B cell (primary cell): ENCODE results near the gene CILP2. TPM values are rescaled to one million over a fixed set of nuclear protein-coding genes. Genes with fewer than 3 reads are reported as not detected.

ENCODE experiments used
- ATAC-seq: fragments of 200-7000 bp; cut with Tn5 transposase; one replicate; pipeline ENCODE4 v1.10.0; 2021; ENCODE audit warnings: low read depth, mild to moderate bottlenecking, moderate number of reproducible peaks, moderate library complexity
- CTCF ChIA-PET: fragments of 350-600 bp; sonication (Branson Sonifier 250); formaldehyde crosslinking; loops from one replicate; lab custom pipeline; 2021; ENCODE audit warnings: antibody characterized with exemption, inconsistent platforms; lab: Charles Lee
- POLR2A ChIA-PET: fragments of 350-600 bp; sonication (Branson Sonifier 250); formaldehyde crosslinking; loops from one replicate; lab custom pipeline; 2021; ENCODE audit warnings: antibody characterized with exemption; lab: Charles Lee
- DNase-seq: peaks from one replicate; pipeline ENCODE4 v3.0.0; 2013
- H2AFZ ChIP-seq: 2 replicates; pipeline ENCODE4 v1.6.1; 2012; ENCODE audit warnings: mild to moderate bottlenecking, low read depth, low read length; ENCODE audit not compliant: insufficient read depth, poor library complexity, severe bottlenecking
- H3K27ac ChIP-seq, 2 donors: 1 replicate in 1 of 2; 2 replicates in 1 of 2; pipeline ENCODE4 v1.5.1; 2012 to 2013; ENCODE audit warnings: low read length in 2 of 2, mild to moderate bottlenecking in 2 of 2, moderate library complexity in 1 of 2
- H3K27me3 ChIP-seq, 4 experiments: fragments of 200-600 bp in 1 of 4; sonication (generic) in 1 of 4; replicated peaks in 1 of 4; 1 replicate in 2 of 4; 2 replicates in 2 of 4; pipeline versions ENCODE4 v1.6.1 to v1.7.0; 2013 to 2016; ENCODE audit warnings: low read length in 3 of 4, mild to moderate bottlenecking in 2 of 4, mixed read lengths in 1 of 4, moderate library complexity in 1 of 4; ENCODE audit not compliant: insufficient read depth in 4 of 4, control insufficient read depth in 3 of 4; ENCODE audit errors: control extremely low read depth in 1 of 4
- H3K36me3 ChIP-seq, 2 experiments: replicated peaks in 1 of 2; 1 replicate in 1 of 2; 2 replicates in 1 of 2; pipeline versions ENCODE4 v1.6.1 to v1.7.1; 2013; ENCODE audit warnings: low read length in 1 of 2; ENCODE audit not compliant: insufficient read depth in 2 of 2, control insufficient read depth in 1 of 2; ENCODE audit errors: control extremely low read depth in 1 of 2, extremely low read depth in 1 of 2
- H3K4me1 ChIP-seq, 2 donors: fragments of 200-600 bp in 1 of 2; sonication (generic) in 1 of 2; 1 replicate in 1 of 2; 2 replicates in 1 of 2; pipeline versions ENCODE4 v1.5.1 to v1.6.1; 2013 to 2017; ENCODE audit warnings: low read length in 2 of 2; ENCODE audit not compliant: control insufficient read depth in 2 of 2, insufficient read depth in 2 of 2
- H3K4me2 ChIP-seq: replicated peaks from 2 replicates; pipeline ENCODE3; 2012; ENCODE audit warnings: mild to moderate bottlenecking, low read depth, low read length; ENCODE audit not compliant: poor library complexity, severe bottlenecking
- H3K4me3 ChIP-seq, 5 experiments: fragments of 200-600 bp in 1 of 5; sonication (generic) in 1 of 5; 1 replicate in 3 of 5; 2 replicates in 2 of 5; pipeline versions ENCODE4 v1.5.1 to v1.7.0; 2011 to 2016; ENCODE audit warnings: low read length in 4 of 5, mild to moderate bottlenecking in 4 of 5, low read depth in 2 of 5, control low read depth in 1 of 5, moderate library complexity in 1 of 5; ENCODE audit not compliant: insufficient read depth in 1 of 5; ENCODE audit errors: control extremely low read depth in 1 of 5, extremely low read depth in 1 of 5
- H3K79me2 ChIP-seq: fragments of 200-600 bp; sonication (generic); one replicate; pipeline ENCODE4 v1.6.0; 2016; ENCODE audit warnings: low read length; ENCODE audit not compliant: control insufficient read depth, insufficient read depth
- H3K9ac ChIP-seq: fragments of 200-600 bp; sonication (generic); 2 replicates; pipeline ENCODE4 v1.6.1; 2017; ENCODE audit warnings: mild to moderate bottlenecking, low read length, moderate library complexity
- H3K9me3 ChIP-seq, 3 donors: one replicate each; pipeline versions ENCODE4 v1.6.1 to v1.7.1; 2013; ENCODE audit warnings: low read length in 2 of 3; ENCODE audit not compliant: control insufficient read depth in 2 of 3, insufficient read depth in 1 of 3; ENCODE audit errors: control extremely low read depth in 1 of 3
- H4K20me1 ChIP-seq: 2 replicates; pipeline ENCODE4 v1.6.0; 2012; ENCODE audit warnings: mild to moderate bottlenecking, low read length; ENCODE audit not compliant: insufficient read depth, control insufficient read depth, poor library complexity, severe bottlenecking
- H3K27ac Mint-ChIP-seq: one replicate; pipeline ENCODE4 v1.8.0; 2021; ENCODE audit warnings: mixed read lengths
- H3K27me3 Mint-ChIP-seq: one replicate; pipeline ENCODE4 v1.8.0; 2021; ENCODE audit warnings: mixed read lengths
- H3K4me1 Mint-ChIP-seq: one replicate; pipeline ENCODE4 v1.8.0; 2021; ENCODE audit warnings: mixed read lengths
- H3K4me3 Mint-ChIP-seq: one replicate; pipeline ENCODE4 v1.8.0; 2021; ENCODE audit warnings: mixed read lengths
- H3K9me3 Mint-ChIP-seq: one replicate; pipeline ENCODE4 v1.8.0; 2022; ENCODE audit warnings: mixed read lengths; ENCODE audit not compliant: insufficient read depth
- CTCF ChIP-seq: fragments of 200-600 bp; IDR thresholded peaks from one replicate; pipeline ENCODE4 v1.8.0; 2022; ENCODE audit warnings: antibody characterized with exemption, mild to moderate bottlenecking
- EZH2 ChIP-seq: IDR thresholded peaks from 2 replicates; pipeline ENCODE4 v1.6.1; 2012; ENCODE audit warnings: borderline replicate concordance, low read depth, mild to moderate bottlenecking, moderate library complexity, low read length; ENCODE audit not compliant: insufficient read depth, poor library complexity, severe bottlenecking
- WGBS: methylation state at CpG from one replicate; pipeline ENCODE4 v1.1.5; 2013; ENCODE audit warnings: missing lambda C conversion rate; ENCODE audit not compliant: insufficient coverage; 5-methylcytosine and 5-hydroxymethylcytosine counted together
- intact Hi-C: fragments of 100-400 bp; cut with micrococcal nuclease; formaldehyde crosslinking; loops from one replicate; pipeline ENCODE4 v1.10.0; 2022
- polyA plus RNA-seq: library from polyadenylated mRNA; depleted of rRNA; stranded (reverse); fragments of >200 nt; gene quantifications from 2 replicates; pipeline ENCODE4 v1.2.3, GENCODE V29; 2012
- total RNA-seq, 2 donors: library from RNA; stranded (reverse); fragments of 120-200 nt in 1 of 2; gene quantifications; 1 replicate in 1 of 2; 2 replicates in 1 of 2; pipeline versions ENCODE4 v1.2.3 to v1.2.4, GENCODE V29; 2013 to 2022

The CILP2 gene
- total and polyA plus RNA-seq, 2 donors (not counting 1 experiment from before 2014, with no cell fraction given), result 0.04 to 0.12 TPM

- H3K79me2 ChIP-seq, result no peaks in the 10 kb centered on the region
- no peaks in the 10 kb centered on the region for H3K27me3 Mint-ChIP-seq
- TF ChIP-seq CTCF (no peak), EZH2 (no peak)
- no peaks in the 10 kb centered on the region for H3K27me3 ChIP-seq
- ChIA-PET POLR2A (no interaction called here), CTCF (no interaction called here)
- no peaks in the 10 kb centered on the region for H3K9me3 ChIP-seq
- WGBS, result 98% methylated on average over 13 of the region's 13 CpGs
- H3K4me3 ChIP-seq, result no peak overlapping the region
- H3K36me3 ChIP-seq, result no peaks in the 10 kb centered on the region
- H3K9ac ChIP-seq, result no peak overlapping the region
- no peaks in the 10 kb centered on the region for H4K20me1 ChIP-seq
- H3K4me2 ChIP-seq, result no peak overlapping the region
- intact Hi-C loops, result no loop called here
- H3K27ac ChIP-seq, result no peak overlapping the region
- no peak overlapping the region for H3K27ac Mint-ChIP-seq
- H3K4me3 Mint-ChIP-seq, result no peak overlapping the region
- H3K9me3 Mint-ChIP-seq, result no peaks in the 10 kb centered on the region
- no peak for DNase-seq
- no peak overlapping the region for H2AFZ ChIP-seq
- ATAC-seq, result no peak
- H3K4me1 Mint-ChIP-seq, result no peaks in the 10 kb centered on the region
- no peaks in the 10 kb centered on the region for H3K4me1 ChIP-seq
These were observed 43.3 kb downstream of the CILP2 start for GRCh38 chr19:19581391-19581790.

- POLR2A ChIA-PET, result no interaction called here
- Histone ChIP-seq H3K36me3 (no peaks in the 10 kb centered on the region), H3K27me3 (no peaks in the 10 kb centered on the region), H3K9me3 (no peaks in the 10 kb centered on the region), H3K4me1 (no peaks in the 10 kb centered on the region), H2AFZ (no peak overlapping the region), H3K79me2 (no peaks in the 10 kb centered on the region), H4K20me1 (no peaks in the 10 kb centered on the region), H3K27ac (no peak overlapping the region), H3K4me2 (no peak overlapping the region), H3K4me3 (no peak overlapping the region), H3K9ac (no peak overlapping the region)
- Mint-ChIP-seq H3K27ac (no peak overlapping the region), H3K9me3 (no peaks in the 10 kb centered on the region), H3K27me3 (no peaks in the 10 kb centered on the region), H3K4me1 (no peaks in the 10 kb centered on the region), H3K4me3 (no peak overlapping the region)
- intact Hi-C loops, result no loop called here
- ATAC-seq (no peak), DNase-seq (no peak)
- TF ChIP-seq EZH2 (no peak), CTCF (no peak)
- CTCF ChIA-PET, result no interaction called here
- WGBS, result 100% methylated on average over 5 of the region's 6 CpGs
These were observed 44.4 kb downstream of the CILP2 start for GRCh38 chr19:19582471-19582870.
